ENCODE measurements around the gene RYR1.

RYR1 gene

DNA sequence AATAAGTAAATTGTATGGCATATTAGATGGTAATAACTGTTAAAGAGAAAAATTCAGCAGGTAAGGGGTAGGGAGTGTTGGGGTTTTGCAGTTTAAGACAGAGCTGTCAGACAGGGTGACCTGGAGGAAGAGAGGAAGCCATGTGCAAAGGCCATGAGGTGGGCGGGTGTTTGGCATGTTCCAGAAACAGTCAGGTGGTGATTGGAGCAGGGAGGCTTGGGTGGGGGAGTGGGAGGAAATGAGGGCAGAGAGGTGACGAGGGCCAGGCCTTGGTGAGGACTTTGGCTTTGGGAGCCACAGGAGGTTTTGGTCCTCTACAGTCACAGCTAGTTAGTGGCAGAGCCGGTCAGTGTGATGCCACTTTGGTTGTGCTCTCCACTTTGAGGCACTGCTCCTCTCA is 20.1 kb downstream of the RYR1 start:
- H3K4me1 ChIP-seq (ENCODE audit: control insufficient read depth in 1 of 2, insufficient read depth in 1 of 2, low read depth in 1 of 2, low read length in 1 of 2), result no peaks in the 10 kb centered on the region
- TF ChIP-seq, protein P1, sequence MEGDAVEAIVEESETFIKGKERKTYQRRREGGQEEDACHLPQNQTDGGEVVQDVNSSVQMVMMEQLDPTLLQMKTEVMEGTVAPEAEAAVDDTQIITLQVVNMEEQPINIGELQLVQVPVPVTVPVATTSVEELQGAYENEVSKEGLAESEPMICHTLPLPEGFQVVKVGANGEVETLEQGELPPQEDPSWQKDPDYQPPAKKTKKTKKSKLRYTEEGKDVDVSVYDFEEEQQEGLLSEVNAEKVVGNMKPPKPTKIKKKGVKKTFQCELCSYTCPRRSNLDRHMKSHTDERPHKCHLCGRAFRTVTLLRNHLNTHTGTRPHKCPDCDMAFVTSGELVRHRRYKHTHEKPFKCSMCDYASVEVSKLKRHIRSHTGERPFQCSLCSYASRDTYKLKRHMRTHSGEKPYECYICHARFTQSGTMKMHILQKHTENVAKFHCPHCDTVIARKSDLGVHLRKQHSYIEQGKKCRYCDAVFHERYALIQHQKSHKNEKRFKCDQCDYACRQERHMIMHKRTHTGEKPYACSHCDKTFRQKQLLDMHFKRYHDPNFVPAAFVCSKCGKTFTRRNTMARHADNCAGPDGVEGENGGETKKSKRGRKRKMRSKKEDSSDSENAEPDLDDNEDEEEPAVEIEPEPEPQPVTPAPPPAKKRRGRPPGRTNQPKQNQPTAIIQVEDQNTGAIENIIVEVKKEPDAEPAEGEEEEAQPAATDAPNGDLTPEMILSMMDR (IDR thresholded peaks at IDR 0.05), result no peak
- peaks cover 6% of the 10 kb centered on the region for H3K27me3 ChIP-seq
- no peak overlapping the region for H3K27ac ChIP-seq
- H3K9me3 ChIP-seq, result no peaks in the 10 kb centered on the region
- H3K36me3 ChIP-seq, result no peaks in the 10 kb centered on the region
- no peak overlapping the region for H3K4me3 ChIP-seq (ENCODE audit: low read depth in 1 of 2, low read length in 1 of 2)

DNA sequence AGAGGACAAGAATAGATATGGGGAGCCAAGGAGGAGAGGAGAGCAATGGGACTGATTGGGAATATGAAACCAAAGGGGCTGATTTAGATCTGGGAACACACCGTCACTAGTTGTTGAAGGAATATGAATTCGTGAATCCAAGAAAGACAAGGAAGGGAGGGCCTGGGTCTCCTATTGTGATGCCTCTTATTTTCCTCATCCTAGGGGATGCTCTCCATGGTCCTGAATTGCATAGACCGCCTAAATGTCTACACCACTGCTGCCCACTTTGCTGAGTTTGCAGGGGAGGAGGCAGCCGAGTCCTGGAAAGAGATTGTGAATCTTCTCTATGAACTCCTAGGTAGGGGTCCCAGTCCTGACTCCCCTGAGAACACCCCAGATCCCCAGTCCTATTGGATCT is 21.5 kb downstream of the RYR1 start:
- Histone ChIP-seq H3K9me3 (no peaks in the 10 kb centered on the region), H3K4me1 (ENCODE audit: control insufficient read depth in 1 of 2, insufficient read depth in 1 of 2, low read depth in 1 of 2, low read length in 1 of 2) (no peaks in the 10 kb centered on the region), H3K27me3 (peaks cover 4% of the 10 kb centered on the region), H3K4me3 (ENCODE audit: low read depth in 1 of 2, low read length in 1 of 2) (no peak overlapping the region), H3K27ac (no peak overlapping the region), H3K36me3 (no peaks in the 10 kb centered on the region)
- TF ChIP-seq, protein P1 (IDR thresholded peaks at IDR 0.05), result no peak

DNA sequence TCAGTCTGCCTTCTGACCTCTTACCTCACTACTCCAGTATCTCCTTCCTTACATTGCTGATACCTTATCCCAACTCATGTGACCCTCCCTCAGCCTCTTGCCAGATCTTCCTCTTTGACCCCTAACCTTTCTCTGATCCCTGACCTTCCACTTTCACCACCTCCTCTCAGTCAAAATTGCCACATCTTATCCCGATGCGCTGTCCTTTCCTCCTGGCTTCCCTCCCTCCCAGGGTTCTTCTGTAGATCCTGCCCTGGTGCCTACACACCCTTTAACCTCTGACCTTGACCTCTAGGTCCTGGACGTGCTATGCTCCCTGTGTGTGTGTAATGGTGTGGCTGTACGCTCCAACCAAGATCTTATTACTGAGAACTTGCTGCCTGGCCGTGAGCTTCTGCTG is 23.7 kb downstream of the RYR1 start:
- Histone ChIP-seq H3K36me3 (no peaks in the 10 kb centered on the region), H3K4me3 (ENCODE audit: low read depth in 1 of 2, low read length in 1 of 2) (no peak overlapping the region), H3K27me3 (no peaks in the 10 kb centered on the region), H3K9me3 (no peaks in the 10 kb centered on the region), H3K4me1 (ENCODE audit: control insufficient read depth in 1 of 2, insufficient read depth in 1 of 2, low read depth in 1 of 2, low read length in 1 of 2) (no peaks in the 10 kb centered on the region), H3K27ac (no peak overlapping the region)
- TF ChIP-seq, protein P1 (IDR thresholded peaks at IDR 0.05), result no peak

DNA sequence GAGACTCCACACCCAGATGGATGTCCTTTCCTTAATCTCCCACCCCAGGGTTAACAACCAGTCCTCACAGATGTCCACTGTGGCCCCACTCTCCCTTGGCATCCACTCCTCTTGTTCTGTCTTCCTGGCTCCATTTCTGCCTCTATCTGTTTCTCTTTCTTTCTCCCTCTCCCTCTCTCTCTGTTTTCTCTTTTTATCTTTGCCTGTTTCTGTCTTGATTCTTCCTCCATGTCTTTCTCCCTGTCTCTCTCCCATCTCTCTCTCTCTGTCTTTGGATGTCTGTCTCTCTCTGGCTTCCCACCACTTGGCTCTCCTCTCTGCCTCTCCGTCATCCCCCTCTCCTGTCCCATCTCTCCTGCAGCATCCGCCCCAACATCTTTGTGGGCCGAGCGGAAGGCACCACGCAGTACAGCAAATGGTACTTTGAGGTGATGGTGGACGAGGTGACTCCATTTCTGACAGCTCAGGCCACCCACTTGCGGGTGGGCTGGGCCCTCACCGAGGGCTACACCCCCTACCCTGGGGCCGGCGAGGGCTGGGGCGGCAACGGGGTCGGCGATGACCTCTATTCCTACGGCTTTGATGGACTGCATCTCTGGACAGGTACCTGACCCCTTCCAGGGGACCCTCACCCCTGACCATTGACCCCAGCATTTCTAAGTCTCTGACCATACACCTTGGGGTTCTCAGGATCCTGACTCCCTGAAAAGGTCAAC is 24.4 kb downstream of the RYR1 start:
- TF ChIP-seq, protein P1 (IDR thresholded peaks at IDR 0.05), result no peak
- no peak overlapping the region for H3K4me3 ChIP-seq (ENCODE audit: low read depth in 1 of 2, low read length in 1 of 2)
- no peaks in the 10 kb centered on the region for H3K36me3 ChIP-seq
- H3K27ac ChIP-seq, result no peak overlapping the region
- H3K9me3 ChIP-seq, result no peaks in the 10 kb centered on the region
- no peaks in the 10 kb centered on the region for H3K4me1 ChIP-seq (ENCODE audit: control insufficient read depth in 1 of 2, insufficient read depth in 1 of 2, low read depth in 1 of 2, low read length in 1 of 2)
- H3K27me3 ChIP-seq, result no peaks in the 10 kb centered on the region

DNA sequence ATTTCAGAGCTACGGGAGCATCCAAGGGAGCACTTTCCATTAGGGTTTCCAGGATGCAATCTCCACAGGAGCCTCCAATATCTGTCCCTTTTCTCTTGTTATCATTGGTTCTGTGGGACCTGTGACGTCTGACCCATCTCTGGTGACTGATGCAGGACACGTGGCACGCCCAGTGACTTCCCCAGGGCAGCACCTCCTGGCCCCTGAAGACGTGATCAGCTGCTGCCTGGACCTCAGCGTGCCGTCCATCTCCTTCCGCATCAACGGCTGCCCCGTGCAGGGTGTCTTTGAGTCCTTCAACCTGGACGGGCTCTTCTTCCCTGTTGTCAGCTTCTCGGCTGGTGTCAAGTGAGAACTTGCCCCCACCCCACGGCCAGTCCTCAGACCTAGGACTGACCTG is 25.5 kb downstream of the RYR1 start:
- H3K27me3 ChIP-seq, result no peaks in the 10 kb centered on the region
- no peaks in the 10 kb centered on the region for H3K9me3 ChIP-seq
- TF ChIP-seq, protein P1 (IDR thresholded peaks at IDR 0.05), result no peak
- H3K27ac ChIP-seq, result no peak overlapping the region
- no peaks in the 10 kb centered on the region for H3K4me1 ChIP-seq (ENCODE audit: control insufficient read depth in 1 of 2, insufficient read depth in 1 of 2, low read depth in 1 of 2, low read length in 1 of 2)
- H3K36me3 ChIP-seq, result no peaks in the 10 kb centered on the region
- H3K4me3 ChIP-seq (ENCODE audit: low read depth in 1 of 2, low read length in 1 of 2), result no peak overlapping the region

All from neutrophil (primary cell).